ENCODE measurements around the gene AP1S3. TPM values are rescaled to one million over a fixed set of nuclear protein-coding genes. Genes with fewer than 3 reads are reported as not detected.
"Not testable (repeated sequence)": the region's sequence is repeated elsewhere in the genome, so short reads cannot be mapped to it uniquely, and the experiment has no call there.

Gene AP1S3
- total RNA-seq, 2 donors from 2014 or later: 5.6 to 6.9 TPM

- no peaks in the 10 kb centered on the region for H3K9me3 Mint-ChIP-seq
- Histone ChIP-seq H3K27ac (ENCODE audit: low read depth, low read length) (no peak overlapping the region), H3K9me3 (ENCODE audit: control insufficient read depth, low read length) (no peaks in the 10 kb centered on the region), H3K4me1 (ENCODE audit: control insufficient read depth, insufficient read depth, low read length) (no peaks in the 10 kb centered on the region), H3K27me3 (ENCODE audit: control insufficient read depth, insufficient read depth, low read length, poor library complexity, severe bottlenecking) (no peaks in the 10 kb centered on the region), H3K36me3 (ENCODE audit: control insufficient read depth, insufficient read depth, low read length) (no peaks in the 10 kb centered on the region), H3K4me3 (ENCODE audit: low read length) (no peak overlapping the region), H3K9ac (ENCODE audit: extremely low read depth, low read length, poor library complexity, severe bottlenecking) (no peak overlapping the region)
- WGBS, 2 experiments (ENCODE audit: insufficient coverage in 1 of 2, insufficient read length in 1 of 2): 92% methylated on average over 1 of the region's 1 CpG; no CpG with 5 or more reads in 1 of the 2 experiments
- no peak overlapping the region for H3K27ac Mint-ChIP-seq
- DNase-seq: no peak
- no peaks in the 10 kb centered on the region for H3K36me3 Mint-ChIP-seq (ENCODE audit: low read depth)
- no peak for TF ChIP-seq CTCF (conservative IDR thresholded peaks at IDR 0.05)
- no peak overlapping the region for H3K4me3 Mint-ChIP-seq
- H3K4me1 Mint-ChIP-seq: peaks cover 10% of the 10 kb centered on the region
- H3K27me3 Mint-ChIP-seq (ENCODE audit: insufficient read depth): no peaks in the 10 kb centered on the region
These were observed 74.5 kb downstream of the AP1S3 start for GRCh38 chr2:223762853-223763252.

- not testable (repeated sequence) for H3K36me3 Mint-ChIP-seq (ENCODE audit: low read depth); H3K9ac ChIP-seq (ENCODE audit: extremely low read depth, low read length, poor library complexity, severe bottlenecking); H3K9me3 Mint-ChIP-seq; H3K27ac Mint-ChIP-seq; H3K36me3 ChIP-seq (ENCODE audit: control insufficient read depth, insufficient read depth, low read length); H3K4me1 Mint-ChIP-seq; H3K9me3 ChIP-seq (ENCODE audit: control insufficient read depth, low read length); H3K27me3 ChIP-seq (ENCODE audit: control insufficient read depth, insufficient read depth, low read length, poor library complexity, severe bottlenecking); H3K27me3 Mint-ChIP-seq (ENCODE audit: insufficient read depth); H3K27ac ChIP-seq (ENCODE audit: low read depth, low read length); H3K4me3 ChIP-seq (ENCODE audit: low read length); H3K4me1 ChIP-seq (ENCODE audit: control insufficient read depth, insufficient read depth, low read length); H3K4me3 Mint-ChIP-seq; DNase-seq
- 71 to 92% methylated on average over 5 to 7 of the region's 7 CpGs for WGBS, 2 experiments (ENCODE audit: insufficient coverage in 1 of 2, insufficient read length in 1 of 2)
These were observed 75.6 kb downstream of the AP1S3 start for GRCh38 chr2:223761746-223762145.

- no peak overlapping the region for H3K9ac ChIP-seq (ENCODE audit: extremely low read depth, low read length, poor library complexity, severe bottlenecking)
- no peaks in the 10 kb centered on the region for H3K4me1 ChIP-seq (ENCODE audit: control insufficient read depth, insufficient read depth, low read length)
- no peaks in the 10 kb centered on the region for H3K9me3 Mint-ChIP-seq
- WGBS, 2 experiments (ENCODE audit: insufficient coverage in 1 of 2, insufficient read length in 1 of 2): 82 to 84% methylated on average over 7 to 8 of the region's 8 CpGs
- peak; percentile 64 for DNase-seq
- H3K36me3 ChIP-seq (ENCODE audit: control insufficient read depth, insufficient read depth, low read length): no peaks in the 10 kb centered on the region
- H3K4me3 Mint-ChIP-seq: no peak overlapping the region
- H3K36me3 Mint-ChIP-seq (ENCODE audit: low read depth): no peaks in the 10 kb centered on the region
- H3K27me3 ChIP-seq (ENCODE audit: control insufficient read depth, insufficient read depth, low read length, poor library complexity, severe bottlenecking): no peaks in the 10 kb centered on the region
- H3K27ac ChIP-seq (ENCODE audit: low read depth, low read length): no peak overlapping the region
- H3K4me3 ChIP-seq (ENCODE audit: low read length): no peak overlapping the region
- peaks cover 10% of the 10 kb centered on the region for H3K4me1 Mint-ChIP-seq
- TF ChIP-seq CTCF (conservative IDR thresholded peaks at IDR 0.05): peak; percentile 65
- H3K27ac Mint-ChIP-seq: no peak overlapping the region
- H3K9me3 ChIP-seq (ENCODE audit: control insufficient read depth, low read length): no peaks in the 10 kb centered on the region
- no peaks in the 10 kb centered on the region for H3K27me3 Mint-ChIP-seq (ENCODE audit: insufficient read depth)
These were observed 76.4 kb downstream of the AP1S3 start for GRCh38 chr2:223760838-223761502.

Data from endodermal cell (in vitro differentiated cells).